Type B pancreatic cell (in vitro differentiated cells): ENCODE measurements around the gene CENPB. TPM values are rescaled to one million over a fixed set of nuclear protein-coding genes. Genes with fewer than 3 reads are reported as not detected.

Experiments
- DNase-seq: peaks from one replicate; pipeline ENCODE4 v3.0.0; 2021; ENCODE audit warnings: mixed read lengths; ENCODE audit not compliant: unreplicated experiment; ENCODE audit errors: extremely low spot score
- H3K27ac Mint-ChIP-seq: 2 replicates; pipeline ENCODE4 v1.8.0; 2021; ENCODE audit warnings: mild to moderate bottlenecking, mixed read lengths
- H3K27me3 Mint-ChIP-seq: 2 replicates; pipeline ENCODE4 v1.8.0; 2021; ENCODE audit warnings: mixed read lengths
- H3K36me3 Mint-ChIP-seq: 2 replicates; pipeline ENCODE4 v1.8.0; 2021; ENCODE audit warnings: mixed read lengths
- H3K4me1 Mint-ChIP-seq: one replicate; pipeline ENCODE4 v1.8.0; 2021; ENCODE audit warnings: mixed read lengths; ENCODE audit not compliant: unreplicated experiment
- H3K4me3 Mint-ChIP-seq: 2 replicates; pipeline ENCODE4 v1.8.0; 2021; ENCODE audit warnings: mild to moderate bottlenecking, mixed read lengths
- H3K9me3 Mint-ChIP-seq: 2 replicates; pipeline ENCODE4 v1.8.0; 2021; ENCODE audit warnings: mixed read lengths
- total RNA-seq: library from RNA; stranded (reverse); gene quantifications from 2 replicates; pipeline ENCODE4 v1.2.1, GENCODE V29; 2021; ENCODE audit warnings: low replicate concordance
- TF ChIP-seq, protein P1 (sequence below): fragments of 200-600 bp; sonication (generic); conservative IDR thresholded peaks from 2 replicates; pipeline ENCODE4 v1.5.0; 2021; ENCODE audit warnings: antibody characterized with exemption, mild to moderate bottlenecking

The CENPB gene
- total RNA-seq, 1 donor from 2014 or later = 63.2 TPM

DNA sequence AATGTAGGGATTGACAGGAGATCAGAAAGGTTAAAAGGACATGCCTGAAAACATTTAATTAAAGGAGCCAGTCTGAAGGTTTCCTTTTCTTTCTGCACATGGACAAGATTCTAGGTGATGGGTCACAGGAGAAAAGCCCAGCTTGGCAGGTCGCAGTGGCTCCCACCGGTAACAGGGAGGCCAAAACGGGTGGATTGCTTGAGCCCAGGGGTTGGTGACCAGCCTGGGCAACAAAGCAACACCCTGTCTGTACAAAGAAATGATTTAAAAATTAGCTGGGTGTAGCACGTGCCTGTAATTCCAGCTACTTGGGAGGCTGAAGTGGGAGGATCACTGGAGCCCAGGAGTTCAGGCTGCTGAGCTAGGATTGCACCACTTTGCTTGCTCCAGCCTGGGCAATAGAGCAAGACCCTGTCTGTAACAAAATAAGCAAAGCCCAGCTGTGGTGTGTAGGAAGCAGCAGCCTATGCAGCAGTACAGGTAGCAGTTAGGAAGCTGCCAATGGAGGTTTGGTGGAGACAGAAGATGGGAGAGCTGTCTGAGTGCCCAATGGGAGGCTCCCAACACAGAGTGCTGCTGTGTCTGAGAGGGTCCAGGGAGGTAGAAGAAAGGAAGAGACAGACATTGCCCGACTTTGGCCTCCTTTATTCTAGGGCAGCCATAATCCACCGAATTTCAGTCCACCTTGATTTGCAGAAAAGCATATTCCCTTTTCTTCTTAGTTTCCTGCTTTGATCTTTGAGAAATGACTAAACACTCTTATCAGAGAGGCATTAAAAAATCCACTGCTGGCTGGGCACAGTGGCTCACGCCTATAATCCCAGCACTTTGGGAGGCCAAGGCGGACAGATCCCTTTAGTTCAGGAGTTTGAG is 26.7 kb upstream of the CENPB start:
- no peak overlapping the region for H3K4me3 Mint-ChIP-seq
- TF ChIP-seq, protein P1, sequence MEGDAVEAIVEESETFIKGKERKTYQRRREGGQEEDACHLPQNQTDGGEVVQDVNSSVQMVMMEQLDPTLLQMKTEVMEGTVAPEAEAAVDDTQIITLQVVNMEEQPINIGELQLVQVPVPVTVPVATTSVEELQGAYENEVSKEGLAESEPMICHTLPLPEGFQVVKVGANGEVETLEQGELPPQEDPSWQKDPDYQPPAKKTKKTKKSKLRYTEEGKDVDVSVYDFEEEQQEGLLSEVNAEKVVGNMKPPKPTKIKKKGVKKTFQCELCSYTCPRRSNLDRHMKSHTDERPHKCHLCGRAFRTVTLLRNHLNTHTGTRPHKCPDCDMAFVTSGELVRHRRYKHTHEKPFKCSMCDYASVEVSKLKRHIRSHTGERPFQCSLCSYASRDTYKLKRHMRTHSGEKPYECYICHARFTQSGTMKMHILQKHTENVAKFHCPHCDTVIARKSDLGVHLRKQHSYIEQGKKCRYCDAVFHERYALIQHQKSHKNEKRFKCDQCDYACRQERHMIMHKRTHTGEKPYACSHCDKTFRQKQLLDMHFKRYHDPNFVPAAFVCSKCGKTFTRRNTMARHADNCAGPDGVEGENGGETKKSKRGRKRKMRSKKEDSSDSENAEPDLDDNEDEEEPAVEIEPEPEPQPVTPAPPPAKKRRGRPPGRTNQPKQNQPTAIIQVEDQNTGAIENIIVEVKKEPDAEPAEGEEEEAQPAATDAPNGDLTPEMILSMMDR = no peak
- H3K4me1 Mint-ChIP-seq = peaks cover 22% of the 10 kb centered on the region
- H3K27ac Mint-ChIP-seq = peak overlapping the region; percentile 44
- H3K36me3 Mint-ChIP-seq = no peaks in the 10 kb centered on the region
- peaks cover 6% of the 10 kb centered on the region for H3K27me3 Mint-ChIP-seq
- no peak for DNase-seq
- H3K9me3 Mint-ChIP-seq = no peaks in the 10 kb centered on the region

DNA sequence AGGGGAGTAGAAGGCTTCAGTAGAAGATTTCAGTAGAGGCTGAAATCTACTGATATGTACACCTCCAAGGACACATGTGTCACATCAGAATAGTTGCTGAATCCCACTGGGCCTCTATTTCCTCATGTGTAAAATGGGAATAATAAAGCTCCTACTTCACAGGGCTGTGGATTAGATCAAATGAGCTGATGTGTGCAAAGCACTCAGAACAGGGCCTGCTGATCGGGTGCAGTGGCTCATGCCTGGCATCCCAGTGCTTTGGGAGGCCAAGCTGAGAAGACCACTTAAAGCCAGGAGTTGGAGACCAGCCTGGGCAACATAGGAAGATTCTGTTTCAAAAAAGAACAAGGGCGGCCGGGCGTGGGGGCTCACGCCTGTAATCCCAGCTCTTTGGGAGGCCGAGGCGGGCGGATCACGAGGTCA is 25.7 kb upstream of the CENPB start:
- H3K27ac Mint-ChIP-seq = peak overlapping the region; percentile 87
- no peaks in the 10 kb centered on the region for H3K36me3 Mint-ChIP-seq
- H3K4me1 Mint-ChIP-seq = peaks cover 32% of the 10 kb centered on the region
- peaks cover 6% of the 10 kb centered on the region for H3K27me3 Mint-ChIP-seq
- no peak for DNase-seq
- no peak overlapping the region for H3K4me3 Mint-ChIP-seq
- TF ChIP-seq, protein P1 = no peak
- no peaks in the 10 kb centered on the region for H3K9me3 Mint-ChIP-seq

DNA sequence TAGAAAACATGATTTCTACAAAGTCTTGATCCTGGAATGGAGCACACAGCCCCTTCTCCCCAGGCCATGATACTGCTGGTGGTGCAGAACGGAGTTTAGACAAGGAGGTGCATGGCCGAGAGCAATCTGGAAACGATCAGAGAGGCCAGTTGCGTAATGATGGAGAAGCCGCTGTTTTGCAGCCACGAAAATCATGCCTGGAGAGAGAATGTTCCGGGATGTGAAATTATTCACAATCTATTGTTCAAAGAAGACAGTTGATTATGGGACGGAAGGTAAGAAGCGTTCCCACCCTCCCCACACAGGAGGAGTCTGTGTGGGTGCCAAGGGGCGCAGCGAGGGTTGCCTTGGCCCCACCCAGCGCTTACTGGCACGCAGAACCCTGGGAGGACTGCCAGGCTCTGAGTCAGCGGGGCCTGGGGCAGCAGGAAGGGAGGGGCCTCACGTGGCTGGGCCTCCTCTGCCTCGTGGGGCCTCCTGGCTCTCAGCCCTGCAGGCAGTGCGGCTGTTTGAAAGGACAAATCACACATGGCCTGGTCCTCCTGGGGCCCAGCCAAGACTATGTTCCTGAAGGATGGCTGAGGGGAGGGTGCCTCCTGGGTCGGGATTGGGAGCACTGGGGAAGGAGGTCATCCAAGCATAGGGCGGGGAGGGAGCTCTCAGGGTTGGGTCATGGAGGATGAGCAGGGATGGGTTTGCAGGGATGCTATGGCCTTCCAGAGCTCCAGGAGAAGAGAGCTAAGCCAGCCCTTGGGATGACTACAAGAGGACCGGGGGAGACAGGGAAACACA is 25.1 kb upstream of the CENPB start:
- no peaks in the 10 kb centered on the region for H3K36me3 Mint-ChIP-seq
- TF ChIP-seq, protein P1 = no peak
- DNase-seq = peak; percentile 87
- H3K4me3 Mint-ChIP-seq = peak overlapping the region; percentile 65
- peak overlapping the region; percentile 87 for H3K27ac Mint-ChIP-seq
- H3K9me3 Mint-ChIP-seq = no peaks in the 10 kb centered on the region
- H3K27me3 Mint-ChIP-seq = peaks cover 4% of the 10 kb centered on the region
- peaks cover 37% of the 10 kb centered on the region for H3K4me1 Mint-ChIP-seq

DNA sequence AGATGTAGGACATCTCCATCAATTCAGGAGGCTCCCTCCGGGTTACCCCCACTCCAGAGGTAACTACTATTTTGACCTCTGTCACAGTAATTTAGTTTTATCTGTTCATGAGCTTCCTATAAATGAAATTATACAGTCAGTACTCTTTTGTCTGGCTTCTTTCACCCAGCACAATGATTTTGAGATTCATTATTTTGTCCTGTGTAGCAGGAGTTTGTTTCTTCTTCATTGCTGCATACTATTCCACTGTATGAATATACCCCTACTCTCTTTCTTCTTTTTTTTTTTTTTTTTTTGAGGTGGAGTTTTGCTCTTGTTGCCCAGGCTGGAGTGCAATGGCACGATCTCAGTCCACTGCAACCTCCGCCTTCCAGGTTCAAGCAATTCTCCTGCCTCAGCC is 22.0 kb upstream of the CENPB start:
- no peaks in the 10 kb centered on the region for H3K9me3 Mint-ChIP-seq
- no peaks in the 10 kb centered on the region for H3K27me3 Mint-ChIP-seq
- TF ChIP-seq, protein P1 = no peak
- H3K27ac Mint-ChIP-seq = peak overlapping the region; percentile 79
- H3K36me3 Mint-ChIP-seq = peaks cover 15% of the 10 kb centered on the region
- H3K4me1 Mint-ChIP-seq = peaks cover 42% of the 10 kb centered on the region
- no peak for DNase-seq
- H3K4me3 Mint-ChIP-seq = no peak overlapping the region

DNA sequence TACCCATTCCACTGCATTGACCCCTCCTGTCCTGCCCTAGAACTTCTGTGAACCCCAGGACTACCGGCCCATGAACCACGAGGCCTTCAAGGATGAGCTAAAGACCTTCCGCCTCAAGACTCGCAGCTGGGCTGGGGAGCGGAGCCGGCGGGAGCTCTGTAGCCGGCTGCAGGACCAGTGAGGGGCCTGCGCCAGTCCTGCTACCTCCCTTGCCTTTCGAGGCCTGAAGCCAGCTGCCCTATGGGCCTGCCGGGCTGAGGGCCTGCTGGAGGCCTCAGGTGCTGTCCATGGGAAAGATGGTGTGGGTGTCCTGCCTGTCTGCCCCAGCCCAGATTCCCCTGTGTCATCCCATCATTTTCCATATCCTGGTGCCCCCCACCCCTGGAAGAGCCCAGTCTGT is 18.2 kb upstream of the CENPB start:
- no peak overlapping the region for H3K4me3 Mint-ChIP-seq
- H3K4me1 Mint-ChIP-seq = peaks cover 27% of the 10 kb centered on the region
- no peak overlapping the region for H3K27ac Mint-ChIP-seq
- DNase-seq = no peak
- no peaks in the 10 kb centered on the region for H3K9me3 Mint-ChIP-seq
- TF ChIP-seq, protein P1 = no peak
- peaks cover 24% of the 10 kb centered on the region for H3K36me3 Mint-ChIP-seq
- H3K27me3 Mint-ChIP-seq = no peaks in the 10 kb centered on the region
